Measurements from ENCODE around the gene KIAA0825. TPM values are rescaled to one million over a fixed set of nuclear protein-coding genes. Genes with fewer than 3 reads are reported as not detected.

Gene KIAA0825
- total and polyA plus RNA-seq, 2 of the 8 experiments (the other 6 are each of a cell fraction or from before 2014, with no cell fraction given): 0.60 to 1.0 TPM

DNA sequence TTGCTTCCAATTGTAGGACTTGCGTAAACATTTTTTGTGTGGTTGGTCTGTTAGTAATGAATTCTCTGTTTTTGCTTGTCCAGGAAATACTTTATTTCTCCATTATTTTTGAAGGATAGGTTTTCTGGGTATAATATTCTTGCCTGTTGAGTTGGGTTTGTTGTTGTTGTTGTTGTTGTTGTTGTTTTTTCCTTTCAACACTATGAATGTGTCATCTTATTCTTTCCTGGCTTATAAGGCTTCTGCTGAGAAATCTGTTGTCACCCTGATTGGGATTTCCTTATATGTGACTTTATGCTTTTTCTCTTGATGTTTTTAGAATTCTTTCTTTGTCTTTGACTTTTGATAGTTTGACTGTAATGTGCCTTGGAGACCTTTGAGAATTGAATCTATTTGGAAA, 39.9 kb upstream of the KIAA0825 start:
- Histone ChIP-seq H3K23ac (ENCODE audit: insufficient read length) (no peak overlapping the region), H3K4me2 (ENCODE audit: insufficient read depth in 1 of 2, low read depth in 2 of 2, low read length in 2 of 2) (no peak overlapping the region), H3K27me3 (replicated peaks in 1 of 4; ENCODE audit: control insufficient read depth in 3 of 4, extremely low read depth in 1 of 4, insufficient read depth in 3 of 4, low read length in 3 of 4) (0 out of 7 replicates have a peak, but pooled peaks cover 0 to 2% (median 0%) of the 10 kb centered on the region in 4 experiments), H2AFZ (ENCODE audit: low read length) (no peak overlapping the region), H3K79me1 (ENCODE audit: low read depth, low read length) (peaks cover 6% of the 10 kb centered on the region), H2BK5ac (ENCODE audit: low read depth, low read length) (no peak overlapping the region), H4K5ac (ENCODE audit: insufficient read length, low read depth, low read length) (no peak overlapping the region), H3K79me2 (ENCODE audit: control insufficient read depth in 1 of 2, insufficient read depth in 2 of 2, low read length in 2 of 2) (peaks cover 0 to 10% of the 10 kb centered on the region in 2 experiments; a peak in 2 of 4 replicates), H4K20me1 (replicated peaks in 1 of 2; ENCODE audit: control insufficient read depth in 1 of 2, insufficient read depth in 2 of 2, low read length in 2 of 2) (no peaks in the 10 kb centered on the region), H2BK15ac (ENCODE audit: low read length) (no peak overlapping the region), H3K4ac (replicated peaks; ENCODE audit: insufficient read length, low read depth, low read length) (no peak overlapping the region), H3K23me2 (ENCODE audit: low read depth, low read length) (no peaks in the 10 kb centered on the region), H4K8ac (ENCODE audit: extremely low read depth, insufficient read depth, low read length) (no peak overlapping the region), H3K9me3 (ENCODE audit: insufficient read depth in 2 of 2, low read depth in 1 of 2, low read length in 1 of 2) (peaks cover 0 to 13% of the 10 kb centered on the region in 2 experiments; a peak in 2 of 4 replicates), H3K27ac (ENCODE audit: low read depth, low read length) (no peak overlapping the region), H3K18ac (ENCODE audit: extremely low read depth, low read length) (no peak overlapping the region), H3K9ac (replicated peaks in 1 of 4; ENCODE audit: extremely low read depth in 1 of 4, low read depth in 3 of 4, low read length in 3 of 4) (no peak overlapping the region), H3K56ac (replicated peaks; ENCODE audit: insufficient read length, low read depth, low read length) (no peak overlapping the region), H3K14ac (ENCODE audit: insufficient read length) (no peak overlapping the region), H2AK5ac (ENCODE audit: low read depth, low read length) (no peak overlapping the region), H2BK12ac (ENCODE audit: low read depth, low read length) (no peak overlapping the region), H3K4me1 (replicated peaks in 1 of 4; ENCODE audit: control insufficient read depth in 3 of 4, insufficient read depth in 4 of 4, low read length in 3 of 4) (no peaks in the 10 kb centered on the region), H3K4me3 (ENCODE audit: extremely low read depth in 1 of 4, insufficient read depth in 2 of 4, low read depth in 3 of 4, low read length in 4 of 4) (no peak overlapping the region), H4K91ac (replicated peaks; ENCODE audit: insufficient read length, low read length) (no peak overlapping the region), H3K36me3 (ENCODE audit: control insufficient read depth in 2 of 4, insufficient read depth in 4 of 4, low read length in 3 of 4) (peaks cover 0 to 16% (median 3%) of the 10 kb centered on the region in 4 experiments; a peak in 6 of 8 replicates), H2BK120ac (replicated peaks; ENCODE audit: low read depth, low read length) (no peak overlapping the region), H2BK20ac (ENCODE audit: low read length) (no peak overlapping the region)
- FAIRE-seq: no peak
- no peak for TF ChIP-seq SP2 (IDR thresholded peaks at IDR 0.05; ENCODE audit: low read length)
- TF ChIP-seq RAD21 (IDR thresholded peaks at IDR 0.05 in 1 of 2, conservative IDR thresholded peaks at IDR 0.05 in 1 of 2; ENCODE audit: low read depth in 2 of 2, low read length in 2 of 2): no peak
- TF ChIP-seq, protein P1, sequence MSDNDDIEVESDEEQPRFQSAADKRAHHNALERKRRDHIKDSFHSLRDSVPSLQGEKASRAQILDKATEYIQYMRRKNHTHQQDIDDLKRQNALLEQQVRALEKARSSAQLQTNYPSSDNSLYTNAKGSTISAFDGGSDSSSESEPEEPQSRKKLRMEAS (IDR thresholded peaks at IDR 0.05): no peak
- no peak for TF ChIP-seq TCF12 (IDR thresholded peaks at IDR 0.05; ENCODE audit: low read depth, low read length)
- no peak for TF ChIP-seq POU5F1 (IDR thresholded peaks at IDR 0.05; ENCODE audit: low read depth, low read length)
- TF ChIP-seq FOSL1 (IDR thresholded peaks at IDR 0.05; ENCODE audit: insufficient read depth, low read depth, low read length): no peak
- 100% methylated on average over 1 of the region's 1 CpG; no CpG with 5 or more reads in 1 of the 2 experiments for WGBS, 2 experiments (ENCODE audit: extremely low coverage in 1 of 2, insufficient coverage in 1 of 2, insufficient read length in 1 of 2, insufficient replicate concordance in 2 of 2, low coverage in 1 of 2, low lambda C conversion rate in 2 of 2, missing lambda C conversion rate in 1 of 2)
- POLR2A ChIA-PET (ENCODE audit: partially characterized antibody): interaction anchor here (0.6 kb wide), 1 partner anchor 15 kb away, joined by 3 read pairs; no protein-coding TSS in a partner anchor
- CTCF ChIA-PET (ENCODE audit: partially characterized antibody): no interaction called here
- DNase-seq (ENCODE audit: low read depth in 1 of 2, low spot score in 2 of 2): no peak
